HepG2 (cell line): Measurements from ENCODE around the gene ZNF747. TPM values are rescaled to one million over a fixed set of nuclear protein-coding genes. Genes with fewer than 3 reads are reported as not detected.

ENCODE experiments used
- BHLHE40 ChIP-seq: IDR thresholded peaks from 2 replicates; pipeline ENCODE4 v1.6.1; 2011; ENCODE audit warnings: low read length, improper control_type of control experiment
- FOXA1 ChIP-seq, 2 experiments: fragments of 450-650 bp in 1 of 2; sonication (generic) in 1 of 2; formaldehyde crosslinking in 1 of 2; IDR thresholded peaks; 2 replicates each; pipeline versions ENCODE4 v1.4.0 to v1.6.1; 2016 to 2020; ENCODE audit warnings: missing genetic modification reagents in 1 of 2
- FOXO4 ChIP-seq: sonication (generic); formaldehyde crosslinking; conservative IDR thresholded peaks from 2 replicates; pipeline ENCODE4 v1.8.1; 2023; ENCODE audit warnings: missing genetic modification reagents
- HES4 ChIP-seq: sonication (generic); formaldehyde crosslinking; IDR thresholded peaks from 2 replicates; pipeline ENCODE4 v1.9.0; 2021; ENCODE audit warnings: mild to moderate bottlenecking, missing genetic modification reagents, borderline replicate concordance
- HOMEZ ChIP-seq: IDR thresholded peaks from 2 replicates; pipeline ENCODE4 v1.6.1; 2016; ENCODE audit warnings: low read depth
- NFE2 ChIP-seq: sonication (generic); formaldehyde crosslinking; IDR thresholded peaks from 2 replicates; pipeline ENCODE4 v1.4.0; 2020; ENCODE audit warnings: missing genetic modification reagents
- NR1H2 ChIP-seq: sonication (generic); formaldehyde crosslinking; IDR thresholded peaks from 2 replicates; pipeline ENCODE4 v1.8.1; 2022; ENCODE audit warnings: low read depth, missing genetic modification reagents, borderline replicate concordance
- PATZ1 ChIP-seq: sonication (generic); formaldehyde crosslinking; IDR thresholded peaks from 2 replicates; pipeline ENCODE4 v1.4.0; 2020; ENCODE audit warnings: missing genetic modification reagents
- POLR2A ChIP-seq, 2 experiments: IDR thresholded peaks; 2 replicates each; pipeline ENCODE4 v1.6.1; 2011; ENCODE audit warnings: low read depth in 2 of 2, low read length in 2 of 2, mild to moderate bottlenecking in 1 of 2, moderate library complexity in 1 of 2; ENCODE audit not compliant: insufficient read depth in 1 of 2
- RFX3 ChIP-seq: IDR thresholded peaks from 2 replicates; pipeline ENCODE4 v1.6.1; 2016; ENCODE audit warnings: missing biosample characterization, missing genetic modification reagents
- SMARCC2 ChIP-seq: fragments of 450-650 bp; IDR thresholded peaks from 2 replicates; pipeline ENCODE4 v1.6.1; 2017; ENCODE audit warnings: antibody characterized with exemption, mild to moderate bottlenecking
- TBL1XR1 ChIP-seq: fragments of 150-350 bp; IDR thresholded peaks from 2 replicates; pipeline ENCODE4 v1.6.1; 2014; ENCODE audit warnings: borderline replicate concordance, low read length; ENCODE audit not compliant: partially characterized antibody
- TBX2 ChIP-seq: sonication (generic); formaldehyde crosslinking; IDR thresholded peaks from 2 replicates; pipeline ENCODE4 v1.5.0; 2020; ENCODE audit warnings: missing genetic modification reagents, mild to moderate bottlenecking, borderline replicate concordance
- ZNF253 ChIP-seq: sonication (generic); formaldehyde crosslinking; IDR thresholded peaks from 2 replicates; pipeline ENCODE4 v1.8.0; 2022; ENCODE audit warnings: mild to moderate bottlenecking, missing genetic modification reagents, borderline replicate concordance
- ZNF350 ChIP-seq: sonication (generic); formaldehyde crosslinking; IDR thresholded peaks from 2 replicates; pipeline ENCODE4 v1.4.0; 2020; ENCODE audit warnings: mild to moderate bottlenecking, low read depth, missing genetic modification reagents, borderline replicate concordance
- ZNF496 ChIP-seq: sonication (generic); formaldehyde crosslinking; IDR thresholded peaks from 2 replicates; pipeline ENCODE4 v1.8.1; 2023; ENCODE audit warnings: mild to moderate bottlenecking, moderate library complexity, missing genetic modification reagents; ENCODE audit not compliant: insufficient replicate concordance
- ZSCAN5A ChIP-seq: sonication (generic); formaldehyde crosslinking; IDR thresholded peaks from 2 replicates; pipeline ENCODE4 v1.8.0; 2022; ENCODE audit warnings: mild to moderate bottlenecking, missing genetic modification reagents, borderline replicate concordance
- polyA plus RNA-seq, 8 experiments: library from polyadenylated mRNA; depleted of rRNA in 3 of 8; stranded (reverse) in 7 of 8; unstranded in 1 of 8; fragments of >200 nt; fragmentation: Illumina TruSeq in 4 of 8; extraction: Trizol in 4 of 8; gene quantifications; 2 replicates each; pipeline versions ENCODE4 v1.2.1 to v1.2.3, GENCODE V29; 2011 to 2016; ENCODE audit warnings: low read depth in 4 of 8, missing spikeins in 1 of 8, mixed read lengths in 1 of 8; ENCODE audit not compliant: insufficient read depth in 1 of 8
- total RNA-seq, 5 experiments: library from RNA; depleted of rRNA; stranded (reverse); fragments of >200 nt; fragmentation: Illumina TruSeq; extraction: Trizol; gene quantifications; 2 replicates each; pipeline ENCODE4 v1.2.3, GENCODE V29; 2016; ENCODE audit warnings: low read depth in 1 of 5

The ZNF747 gene
- total and polyA plus RNA-seq, 2 of the 13 experiments (the other 11 are each of a cell fraction or from before 2014, with no cell fraction given): 7.2 to 10.2 TPM

GRCh38 chr16:30530163-30531037 is 4.3 kb downstream of the ZNF747 start (continued):
- TF ChIP-seq BHLHE40 (no peak), HOMEZ (CRISPR knock-in tag) (no peak), ZNF253 (no peak), PATZ1 (CRISPR knock-in tag) (no peak), ZNF496 (CRISPR knock-in tag) (no peak), FOXO4 (CRISPR knock-in tag) (no peak), ZNF350 (CRISPR knock-in tag) (no peak), TBX2 (CRISPR knock-in tag) (no peak), HES4 (CRISPR knock-in tag) (0 out of 2 replicates have a peak, but pooled peaks have one; percentile 16), TBL1XR1 (no peak), POLR2A (IDR thresholded peaks at IDR 0.05; ENCODE audit: insufficient read depth in 1 of 2, low read depth in 2 of 2, low read length in 2 of 2) (peak; percentile 11 to 35; a peak in 2 of 4 replicates), RFX3 (CRISPR knock-in tag) (no peak), SMARCC2 (no peak), NFE2 (CRISPR knock-in tag) (no peak), FOXA1 (IDR thresholded peaks at IDR 0.05) (no peak), FOXA1 (CRISPR knock-in tag; IDR thresholded peaks at IDR 0.05) (no peak), NR1H2 (CRISPR knock-in tag) (no peak), ZSCAN5A (CRISPR knock-in tag) (no peak)
